HG02623 (cell line): ENCODE data around the gene VAV3.

Experiments used
- ATAC-seq: cut with Tn5 transposase; IDR thresholded peaks from one replicate; pipeline ENCODE4 v1.9.1; 2021; ENCODE audit warnings: moderate library complexity; ENCODE audit not compliant: unreplicated experiment

Gene VAV3

DNA sequence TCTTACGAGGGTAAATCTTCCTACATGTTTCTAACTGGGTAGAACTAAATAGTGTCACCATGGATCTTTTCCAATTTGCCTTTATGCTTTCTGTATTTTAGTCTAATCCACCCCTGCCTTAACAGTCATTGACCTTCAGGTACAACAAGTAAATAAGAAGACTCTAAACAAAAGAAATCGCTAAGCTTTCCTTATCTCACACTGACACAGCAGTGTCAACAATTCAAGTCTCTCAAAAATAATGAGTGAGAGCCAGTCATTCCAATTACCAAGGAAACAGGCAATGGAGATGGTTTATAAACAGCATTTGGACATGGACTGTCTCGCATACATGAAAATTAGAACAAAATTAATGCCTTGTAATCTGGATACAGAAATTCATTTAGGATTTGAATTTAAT, 365.8 kb downstream of the VAV3 start:
- no peak for ATAC-seq

- no peak for ATAC-seq
Measured at GRCh38 chr1:107597290-107597689, 367.7 kb downstream of the VAV3 start.

DNA sequence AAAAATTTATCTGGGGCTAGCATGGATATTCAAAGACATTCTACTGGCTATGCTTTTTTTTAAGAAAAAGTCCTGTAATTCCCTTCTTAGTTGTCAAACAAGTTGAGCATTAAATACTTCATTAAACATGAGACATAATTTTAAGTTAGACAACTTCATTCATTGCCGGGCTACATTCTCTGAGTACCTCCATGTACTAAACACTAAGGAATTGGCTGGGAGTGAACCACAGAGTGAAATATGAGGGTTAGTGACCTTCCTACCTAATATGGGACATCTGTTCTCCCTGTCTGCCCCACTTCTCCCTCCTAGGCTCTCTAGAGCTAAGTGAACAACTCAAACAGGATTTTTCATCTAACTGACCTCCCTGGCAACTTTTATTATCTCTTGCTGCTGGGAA, 370.4 kb downstream of the VAV3 start:
- no peak for ATAC-seq

GRCh38 chr1:107593501-107594209, 371.3 kb downstream of the VAV3 start:
- ATAC-seq, result no peak

GRCh38 chr1:107590900-107591622, 373.9 kb downstream of the VAV3 start:
- peak; percentile 66 for ATAC-seq

GRCh38 chr1:107590087-107590486, 374.9 kb downstream of the VAV3 start:
- no peak for ATAC-seq

DNA sequence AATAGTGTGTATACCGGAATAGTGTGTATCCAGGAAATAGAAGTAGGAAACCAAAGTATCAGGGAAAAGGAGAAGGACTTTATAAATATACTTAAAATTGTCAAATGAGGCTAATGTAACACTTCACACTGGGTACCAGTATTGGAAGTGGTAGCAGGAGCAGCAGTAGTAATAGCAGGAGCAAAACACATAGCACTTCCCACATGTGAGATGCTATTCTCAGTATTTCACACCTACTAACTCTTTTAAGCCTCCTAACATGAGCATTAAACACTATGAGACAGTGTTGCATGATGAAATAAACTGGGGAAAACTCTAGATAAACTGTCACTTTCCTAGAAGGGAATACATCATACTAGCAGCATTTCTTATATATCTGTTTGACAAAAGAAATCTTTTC, 376.7 kb downstream of the VAV3 start:
- ATAC-seq, result no peak

DNA sequence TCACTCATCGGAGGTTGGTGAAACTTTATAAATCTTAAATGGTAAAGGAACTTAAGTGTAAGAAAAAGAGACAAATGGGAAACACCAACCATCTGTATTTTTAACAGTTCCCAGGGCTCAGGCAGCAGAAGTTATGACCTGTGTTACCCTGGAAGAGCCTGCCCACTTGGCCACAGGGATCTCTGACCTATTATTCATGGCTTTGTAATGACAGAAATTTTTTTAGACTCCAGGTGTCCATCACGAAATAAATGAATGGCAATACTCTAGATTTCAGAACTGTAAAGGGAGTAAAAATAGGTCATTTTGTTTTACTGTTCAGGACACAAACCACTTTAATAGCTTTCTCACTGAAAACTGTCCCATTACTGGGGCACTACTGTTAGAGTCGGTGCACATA, 389.8 kb downstream of the VAV3 start:
- ATAC-seq, result no peak

DNA sequence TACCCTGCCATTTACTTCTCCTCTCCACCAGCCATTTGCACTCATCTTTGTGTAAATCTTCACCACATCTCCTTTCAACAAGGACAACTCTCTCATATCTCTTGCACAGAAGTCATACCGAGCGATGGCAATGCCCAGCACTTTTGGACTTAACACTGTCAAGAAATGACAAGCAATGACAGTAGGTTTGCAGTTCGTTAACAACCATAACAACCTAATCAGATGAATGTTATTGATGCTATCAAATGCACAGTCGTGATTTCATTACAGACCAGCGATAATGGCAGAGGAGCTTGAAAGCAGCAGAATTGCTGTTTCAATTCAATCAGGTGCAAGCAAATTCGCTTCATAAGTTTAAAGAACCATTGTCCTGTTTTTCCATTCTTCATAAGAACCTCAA, 390.9 kb downstream of the VAV3 start:
- no peak for ATAC-seq

GRCh38 chr1:107572674-107573211, 392.2 kb downstream of the VAV3 start:
- ATAC-seq, result no peak

DNA sequence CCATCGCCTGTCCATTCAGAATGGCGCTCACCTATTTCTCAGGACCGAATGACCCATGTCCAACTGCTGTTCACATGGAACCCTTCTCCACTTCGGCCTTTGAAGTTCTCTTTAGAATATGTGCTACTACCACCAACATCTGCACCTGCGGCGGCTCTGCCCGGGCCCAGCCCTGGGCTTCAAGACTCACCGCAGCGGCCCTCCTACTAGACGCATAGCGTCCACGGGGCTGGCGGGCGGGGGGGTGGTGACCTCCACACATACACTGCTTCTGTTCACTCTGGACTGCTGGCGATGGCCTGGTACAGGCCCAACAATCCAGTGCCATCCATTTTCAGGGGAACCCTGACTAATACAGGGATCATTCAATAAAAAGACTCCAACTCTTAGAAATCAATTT, 394.2 kb downstream of the VAV3 start:
- no peak for ATAC-seq

DNA sequence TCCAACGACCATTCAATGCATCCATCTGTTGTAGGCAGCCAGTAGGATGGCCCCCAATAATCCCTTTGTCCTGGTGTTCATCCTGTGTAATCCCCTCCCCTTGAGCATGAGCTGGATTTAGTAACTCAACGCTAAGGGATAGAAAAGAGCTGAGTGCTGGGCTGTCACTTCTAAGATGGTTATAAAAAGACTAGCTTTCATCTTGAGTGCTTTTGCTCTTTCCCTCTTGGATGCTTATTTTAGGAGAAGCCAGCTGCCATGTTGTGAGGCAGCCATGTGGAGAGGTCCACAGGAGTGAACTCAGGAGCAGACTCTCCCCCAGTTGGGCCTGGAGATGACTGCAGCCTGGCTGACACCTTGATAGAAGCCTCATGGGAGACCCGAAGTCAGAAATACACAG, 401.5 kb downstream of the VAV3 start:
- no peak for ATAC-seq

DNA sequence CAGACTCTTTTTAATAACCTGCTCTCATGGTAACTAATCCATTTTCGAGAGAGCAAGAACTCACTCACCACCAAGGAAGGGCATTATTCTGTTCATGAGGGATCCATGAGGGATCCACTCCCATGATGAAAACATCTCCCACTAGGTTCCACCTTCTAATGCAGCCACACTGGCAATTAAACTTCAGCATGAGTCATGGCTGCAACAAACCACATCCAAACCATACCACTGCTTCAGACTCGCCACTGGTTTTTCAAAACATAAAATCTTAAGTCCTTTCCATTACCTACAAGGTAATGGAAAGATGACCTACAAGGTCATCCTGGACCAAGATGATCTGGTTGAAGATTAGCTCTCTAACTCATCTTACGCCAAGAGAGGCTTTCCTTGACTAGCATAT, 405.1 kb downstream of the VAV3 start:
- no peak for ATAC-seq

DNA sequence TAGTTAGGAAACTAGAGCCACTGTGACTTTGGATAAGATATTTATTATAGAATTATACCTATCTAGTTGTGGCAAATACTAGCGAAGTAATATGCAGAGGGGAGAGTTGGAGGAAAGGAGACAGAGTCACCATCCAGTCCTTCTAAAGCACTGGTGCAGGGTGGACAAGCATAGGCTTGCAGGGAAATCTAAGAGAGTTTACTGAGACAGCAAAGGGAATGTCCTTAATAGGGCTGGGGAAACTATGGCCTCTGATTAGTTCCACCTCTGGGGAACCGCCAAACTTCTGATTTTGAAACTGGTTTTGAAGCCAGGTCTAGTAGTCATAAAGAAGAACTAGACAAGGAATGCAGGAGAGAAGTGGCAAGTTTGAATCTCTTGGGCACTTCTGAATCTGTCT, 407.9 kb downstream of the VAV3 start:
- no peak for ATAC-seq

- no peak for ATAC-seq
Measured at GRCh38 chr1:107555578-107555977, 409.4 kb downstream of the VAV3 start.

DNA sequence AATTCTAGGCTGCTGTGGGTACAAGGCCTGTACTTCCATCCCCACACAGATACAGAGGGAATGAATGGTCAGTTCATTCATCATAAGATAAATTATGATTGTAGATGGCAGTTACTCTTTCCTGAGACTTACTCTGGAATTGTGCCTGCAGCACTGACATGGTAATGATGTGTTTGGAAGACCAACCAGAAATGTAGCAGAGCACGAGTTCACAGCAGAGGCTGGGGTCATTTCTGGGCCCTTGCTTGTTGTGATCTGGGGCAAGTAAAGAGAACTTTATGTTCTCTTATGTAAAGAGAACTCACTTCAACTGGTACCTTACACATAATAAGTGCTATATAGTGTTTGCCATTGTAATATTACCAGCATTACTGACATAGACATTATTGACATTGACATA, 412.2 kb downstream of the VAV3 start:
- no peak for ATAC-seq

- no peak for ATAC-seq
Measured at GRCh38 chr1:107551456-107551855, 413.5 kb downstream of the VAV3 start.

DNA sequence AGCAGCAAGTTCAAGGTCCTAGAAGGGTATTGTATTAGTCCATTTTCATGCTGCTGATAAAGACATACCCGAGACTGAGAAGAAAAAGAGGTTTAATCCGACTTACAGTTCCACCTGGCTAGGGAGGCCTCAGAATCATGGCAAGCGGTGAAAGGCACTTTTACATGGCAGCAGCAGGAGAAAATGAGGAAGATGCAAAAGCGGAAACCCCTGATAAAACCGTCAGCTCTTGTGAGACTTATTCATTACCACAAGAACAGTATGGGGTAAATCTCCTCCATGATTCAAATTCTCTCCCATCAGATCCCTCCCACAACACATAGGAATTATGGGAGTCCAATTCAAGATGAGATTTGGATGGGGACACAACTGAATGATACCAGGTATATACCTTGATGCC, 414.6 kb downstream of the VAV3 start:
- ATAC-seq, result no peak

DNA sequence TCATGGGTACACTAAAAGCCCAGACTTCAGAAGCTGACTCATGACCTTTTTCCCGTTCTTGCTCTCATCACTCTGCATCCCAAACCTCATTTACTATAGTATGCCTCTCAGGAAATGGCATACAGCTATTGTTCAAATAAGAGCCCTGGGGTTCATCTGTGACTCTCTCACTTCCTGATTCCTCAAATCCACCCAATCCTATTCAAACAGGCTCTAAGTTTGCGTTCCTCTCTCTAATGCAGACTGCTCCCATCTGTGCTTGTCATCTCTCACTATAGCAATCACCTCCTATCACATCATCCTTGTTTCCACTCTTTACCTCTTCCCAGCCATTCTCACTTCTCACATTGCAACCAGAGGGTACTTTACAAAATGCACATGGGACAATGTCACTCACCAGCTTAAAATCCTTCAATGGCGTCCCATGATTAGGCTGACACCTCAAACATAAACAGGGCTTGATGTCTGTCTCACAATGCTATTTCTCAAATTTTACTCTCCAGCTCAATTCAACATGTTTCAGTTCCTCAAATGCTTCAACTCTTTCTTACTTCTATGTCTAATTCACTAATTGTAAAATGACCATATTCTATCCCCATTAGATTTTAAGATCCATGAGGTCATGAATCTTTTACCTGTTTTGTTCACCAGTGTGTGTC, 415.7 kb downstream of the VAV3 start:
- ATAC-seq, result no peak

GRCh38 chr1:107548276-107548675, 416.7 kb downstream of the VAV3 start:
- ATAC-seq, result no peak

DNA sequence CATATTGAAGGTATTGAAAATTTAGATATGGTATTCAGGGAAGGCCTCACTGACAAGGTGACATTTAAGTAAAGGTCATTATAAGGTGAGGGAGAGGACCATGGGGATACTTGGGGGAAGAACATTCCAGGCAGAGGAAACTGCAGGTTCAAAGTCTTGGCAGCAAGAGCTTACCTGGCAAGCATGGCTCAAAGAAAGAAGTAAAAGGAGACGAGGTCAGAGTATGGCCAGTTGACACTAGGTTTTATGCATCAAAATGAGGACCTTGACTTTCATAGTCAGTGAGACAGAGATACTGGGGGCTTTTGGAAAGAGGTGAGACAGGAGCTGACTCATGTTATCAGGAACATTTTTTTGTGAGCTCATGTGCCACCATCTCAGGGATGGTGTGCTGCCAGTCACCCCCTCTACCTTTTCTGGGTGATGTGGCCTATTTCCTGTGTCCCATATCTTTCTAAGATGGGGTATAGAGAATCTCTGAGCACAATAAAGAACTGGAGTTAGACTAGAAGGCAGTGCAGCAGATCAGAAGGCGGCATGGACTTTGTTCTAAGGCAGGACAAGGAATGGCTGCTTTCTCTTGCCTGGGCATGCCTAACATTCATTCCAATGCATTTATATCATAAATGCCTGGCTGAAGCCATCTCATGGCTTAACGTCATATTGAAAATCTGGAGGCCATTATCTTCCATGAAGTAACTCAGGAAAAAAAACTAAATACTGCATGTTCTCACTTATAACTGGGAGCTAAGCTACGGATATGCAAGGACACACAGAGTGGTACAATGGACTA, 417.4 kb downstream of the VAV3 start:
- ATAC-seq, result no peak
